ENCODE data around the gene C1orf53. TPM values are rescaled to one million over a fixed set of nuclear protein-coding genes. Genes with fewer than 3 reads are reported as not detected.
A peak's percentile ranks its signal among the peaks of the same experiment; 100 is the strongest.

Gene C1orf53
- total RNA-seq, 1 experiment from 2014 or later = 0.33 TPM

GRCh38 chr1:197916500-197916983 is 14.1 kb downstream of the C1orf53 start:
- no peak for DNase-seq (ENCODE audit: low spot score)
- Mint-ChIP-seq H3K36me3 (no peaks in the 10 kb centered on the region; the same call in 1 of the 2 replicates), H3K4me1 (peaks cover 97% of the 10 kb centered on the region), H3K27ac (no peak overlapping the region), H3K9me3 (no peaks in the 10 kb centered on the region), H3K27me3 (ENCODE audit: low read depth) (peaks cover 100% of the 10 kb centered on the region), H3K4me3 (peak overlapping the region; percentile 82)
- ChIA-PET POLR2A (no interaction called here), CTCF (interaction anchor here (0.8 to 2.4 kb wide), 5 partner anchors 10 to 400 kb away, joined by 3 to 11 read pairs (median 6); partner anchors contain the start of gene C1orf53)
- no peak for ATAC-seq
- TF ChIP-seq SMAD4 (CRISPR knock-in tag; IDR thresholded peaks at IDR 0.05) (no peak), PRRX2 (CRISPR knock-in tag; IDR thresholded peaks at IDR 0.05) (no peak), MXD4 (CRISPR knock-in tag; IDR thresholded peaks at IDR 0.05; ENCODE audit: borderline replicate concordance) (no peak), NR1H2 (CRISPR knock-in tag; IDR thresholded peaks at IDR 0.05) (no peak), ZNF219 (CRISPR knock-in tag; IDR thresholded peaks at IDR 0.05; ENCODE audit: borderline replicate concordance) (no peak)
- TF ChIP-seq, protein P1, sequence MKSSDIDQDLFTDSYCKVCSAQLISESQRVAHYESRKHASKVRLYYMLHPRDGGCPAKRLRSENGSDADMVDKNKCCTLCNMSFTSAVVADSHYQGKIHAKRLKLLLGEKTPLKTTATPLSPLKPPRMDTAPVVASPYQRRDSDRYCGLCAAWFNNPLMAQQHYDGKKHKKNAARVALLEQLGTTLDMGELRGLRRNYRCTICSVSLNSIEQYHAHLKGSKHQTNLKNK (CRISPR knock-in tag; IDR thresholded peaks at IDR 0.05) = no peak
- TF ChIP-seq, protein P2, sequence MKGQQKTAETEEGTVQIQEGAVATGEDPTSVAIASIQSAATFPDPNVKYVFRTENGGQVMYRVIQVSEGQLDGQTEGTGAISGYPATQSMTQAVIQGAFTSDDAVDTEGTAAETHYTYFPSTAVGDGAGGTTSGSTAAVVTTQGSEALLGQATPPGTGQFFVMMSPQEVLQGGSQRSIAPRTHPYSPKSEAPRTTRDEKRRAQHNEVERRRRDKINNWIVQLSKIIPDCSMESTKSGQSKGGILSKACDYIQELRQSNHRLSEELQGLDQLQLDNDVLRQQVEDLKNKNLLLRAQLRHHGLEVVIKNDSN (CRISPR knock-in tag; IDR thresholded peaks at IDR 0.05) = no peak
- TF ChIP-seq, protein P3, sequence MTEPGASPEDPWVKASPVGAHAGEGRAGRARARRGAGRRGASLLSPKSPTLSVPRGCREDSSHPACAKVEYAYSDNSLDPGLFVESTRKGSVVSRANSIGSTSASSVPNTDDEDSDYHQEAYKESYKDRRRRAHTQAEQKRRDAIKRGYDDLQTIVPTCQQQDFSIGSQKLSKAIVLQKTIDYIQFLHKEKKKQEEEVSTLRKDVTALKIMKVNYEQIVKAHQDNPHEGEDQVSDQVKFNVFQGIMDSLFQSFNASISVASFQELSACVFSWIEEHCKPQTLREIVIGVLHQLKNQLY (CRISPR knock-in tag; IDR thresholded peaks at IDR 0.05) = no peak

- ATAC-seq (peak; percentile 1), DNase-seq (ENCODE audit: low spot score) (no peak)
- H3K4me1 Mint-ChIP-seq = peaks cover 95% of the 10 kb centered on the region
- H3K9me3 Mint-ChIP-seq = no peaks in the 10 kb centered on the region
- H3K4me3 Mint-ChIP-seq = peak overlapping the region; percentile 82
- no peak overlapping the region for H3K27ac Mint-ChIP-seq
- POLR2A ChIA-PET = no interaction called here
- CTCF ChIA-PET = interaction anchor here (0.9 to 2.0 kb wide), 4 partner anchors 8 to 396 kb away, joined by 3 to 6 read pairs (median 4); no protein-coding TSS in a partner anchor
- H3K27me3 Mint-ChIP-seq (ENCODE audit: low read depth) = peaks cover 100% of the 10 kb centered on the region
- no peaks in the 10 kb centered on the region; the same call in 1 of the 2 replicates for H3K36me3 Mint-ChIP-seq
- TF ChIP-seq, protein P4, sequence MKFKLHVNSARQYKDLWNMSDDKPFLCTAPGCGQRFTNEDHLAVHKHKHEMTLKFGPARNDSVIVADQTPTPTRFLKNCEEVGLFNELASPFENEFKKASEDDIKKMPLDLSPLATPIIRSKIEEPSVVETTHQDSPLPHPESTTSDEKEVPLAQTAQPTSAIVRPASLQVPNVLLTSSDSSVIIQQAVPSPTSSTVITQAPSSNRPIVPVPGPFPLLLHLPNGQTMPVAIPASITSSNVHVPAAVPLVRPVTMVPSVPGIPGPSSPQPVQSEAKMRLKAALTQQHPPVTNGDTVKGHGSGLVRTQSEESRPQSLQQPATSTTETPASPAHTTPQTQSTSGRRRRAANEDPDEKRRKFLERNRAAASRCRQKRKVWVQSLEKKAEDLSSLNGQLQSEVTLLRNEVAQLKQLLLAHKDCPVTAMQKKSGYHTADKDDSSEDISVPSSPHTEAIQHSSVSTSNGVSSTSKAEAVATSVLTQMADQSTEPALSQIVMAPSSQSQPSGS (CRISPR knock-in tag; IDR thresholded peaks at IDR 0.05; ENCODE audit: borderline replicate concordance, low read depth) = no peak
- TF ChIP-seq, protein P5, sequence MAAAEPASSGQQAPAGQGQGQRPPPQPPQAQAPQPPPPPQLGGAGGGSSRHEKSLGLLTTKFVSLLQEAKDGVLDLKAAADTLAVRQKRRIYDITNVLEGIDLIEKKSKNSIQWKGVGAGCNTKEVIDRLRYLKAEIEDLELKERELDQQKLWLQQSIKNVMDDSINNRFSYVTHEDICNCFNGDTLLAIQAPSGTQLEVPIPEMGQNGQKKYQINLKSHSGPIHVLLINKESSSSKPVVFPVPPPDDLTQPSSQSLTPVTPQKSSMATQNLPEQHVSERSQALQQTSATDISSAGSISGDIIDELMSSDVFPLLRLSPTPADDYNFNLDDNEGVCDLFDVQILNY (CRISPR knock-in tag; IDR thresholded peaks at IDR 0.05) = no peak
- TF ChIP-seq TEAD1 (CRISPR knock-in tag; IDR thresholded peaks at IDR 0.05) = no peak
- no peak for TF ChIP-seq GABPB1 (CRISPR knock-in tag; IDR thresholded peaks at IDR 0.05)
- no peak for TF ChIP-seq KAT7 (CRISPR knock-in tag; IDR thresholded peaks at IDR 0.05; ENCODE audit: borderline replicate concordance)
- TF ChIP-seq, protein P6, sequence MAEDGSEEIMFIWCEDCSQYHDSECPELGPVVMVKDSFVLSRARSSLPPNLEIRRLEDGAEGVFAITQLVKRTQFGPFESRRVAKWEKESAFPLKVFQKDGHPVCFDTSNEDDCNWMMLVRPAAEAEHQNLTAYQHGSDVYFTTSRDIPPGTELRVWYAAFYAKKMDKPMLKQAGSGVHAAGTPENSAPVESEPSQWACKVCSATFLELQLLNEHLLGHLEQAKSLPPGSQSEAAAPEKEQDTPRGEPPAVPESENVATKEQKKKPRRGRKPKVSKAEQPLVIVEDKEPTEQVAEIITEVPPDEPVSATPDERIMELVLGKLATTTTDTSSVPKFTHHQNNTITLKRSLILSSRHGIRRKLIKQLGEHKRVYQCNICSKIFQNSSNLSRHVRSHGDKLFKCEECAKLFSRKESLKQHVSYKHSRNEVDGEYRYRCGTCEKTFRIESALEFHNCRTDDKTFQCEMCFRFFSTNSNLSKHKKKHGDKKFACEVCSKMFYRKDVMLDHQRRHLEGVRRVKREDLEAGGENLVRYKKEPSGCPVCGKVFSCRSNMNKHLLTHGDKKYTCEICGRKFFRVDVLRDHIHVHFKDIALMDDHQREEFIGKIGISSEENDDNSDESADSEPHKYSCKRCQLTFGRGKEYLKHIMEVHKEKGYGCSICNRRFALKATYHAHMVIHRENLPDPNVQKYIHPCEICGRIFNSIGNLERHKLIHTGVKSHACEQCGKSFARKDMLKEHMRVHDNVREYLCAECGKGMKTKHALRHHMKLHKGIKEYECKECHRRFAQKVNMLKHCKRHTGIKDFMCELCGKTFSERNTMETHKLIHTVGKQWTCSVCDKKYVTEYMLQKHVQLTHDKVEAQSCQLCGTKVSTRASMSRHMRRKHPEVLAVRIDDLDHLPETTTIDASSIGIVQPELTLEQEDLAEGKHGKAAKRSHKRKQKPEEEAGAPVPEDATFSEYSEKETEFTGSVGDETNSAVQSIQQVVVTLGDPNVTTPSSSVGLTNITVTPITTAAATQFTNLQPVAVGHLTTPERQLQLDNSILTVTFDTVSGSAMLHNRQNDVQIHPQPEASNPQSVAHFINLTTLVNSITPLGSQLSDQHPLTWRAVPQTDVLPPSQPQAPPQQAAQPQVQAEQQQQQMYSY (CRISPR knock-in tag; IDR thresholded peaks at IDR 0.05) = no peak
- TF ChIP-seq, protein P7, sequence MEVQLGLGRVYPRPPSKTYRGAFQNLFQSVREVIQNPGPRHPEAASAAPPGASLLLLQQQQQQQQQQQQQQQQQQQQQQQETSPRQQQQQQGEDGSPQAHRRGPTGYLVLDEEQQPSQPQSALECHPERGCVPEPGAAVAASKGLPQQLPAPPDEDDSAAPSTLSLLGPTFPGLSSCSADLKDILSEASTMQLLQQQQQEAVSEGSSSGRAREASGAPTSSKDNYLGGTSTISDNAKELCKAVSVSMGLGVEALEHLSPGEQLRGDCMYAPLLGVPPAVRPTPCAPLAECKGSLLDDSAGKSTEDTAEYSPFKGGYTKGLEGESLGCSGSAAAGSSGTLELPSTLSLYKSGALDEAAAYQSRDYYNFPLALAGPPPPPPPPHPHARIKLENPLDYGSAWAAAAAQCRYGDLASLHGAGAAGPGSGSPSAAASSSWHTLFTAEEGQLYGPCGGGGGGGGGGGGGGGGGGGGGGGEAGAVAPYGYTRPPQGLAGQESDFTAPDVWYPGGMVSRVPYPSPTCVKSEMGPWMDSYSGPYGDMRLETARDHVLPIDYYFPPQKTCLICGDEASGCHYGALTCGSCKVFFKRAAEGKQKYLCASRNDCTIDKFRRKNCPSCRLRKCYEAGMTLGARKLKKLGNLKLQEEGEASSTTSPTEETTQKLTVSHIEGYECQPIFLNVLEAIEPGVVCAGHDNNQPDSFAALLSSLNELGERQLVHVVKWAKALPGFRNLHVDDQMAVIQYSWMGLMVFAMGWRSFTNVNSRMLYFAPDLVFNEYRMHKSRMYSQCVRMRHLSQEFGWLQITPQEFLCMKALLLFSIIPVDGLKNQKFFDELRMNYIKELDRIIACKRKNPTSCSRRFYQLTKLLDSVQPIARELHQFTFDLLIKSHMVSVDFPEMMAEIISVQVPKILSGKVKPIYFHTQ (CRISPR knock-in tag; IDR thresholded peaks at IDR 0.05) = no peak
- TF ChIP-seq ZNF219 (CRISPR knock-in tag; IDR thresholded peaks at IDR 0.05; ENCODE audit: borderline replicate concordance) = no peak
- TF ChIP-seq JUN (CRISPR knock-in tag; IDR thresholded peaks at IDR 0.05) = no peak
- TF ChIP-seq, protein P1 (CRISPR knock-in tag; IDR thresholded peaks at IDR 0.05) = no peak
- no peak for TF ChIP-seq HMGA2 (CRISPR knock-in tag; IDR thresholded peaks at IDR 0.05)
Observed at GRCh38 chr1:197917805-197918651, 15.6 kb downstream of the C1orf53 start.

All from WTC11 (cell line).